RWPE1 (cell line): ENCODE measurements around the gene FNDC11.

Experiments
- CTCF ChIA-PET: fragments of 350-600 bp; sonication (Branson Sonifier 250); formaldehyde crosslinking; extraction: SDS; loops from one replicate; lab custom pipeline; 2021; lab: Yijun Ruan, JAX
- POLR2A ChIA-PET: fragments of 400-600 bp; formaldehyde crosslinking; extraction: SDS; loops from one replicate; lab custom pipeline; 2020; ENCODE audit warnings: antibody characterized with exemption; ENCODE audit not compliant: low non-redundant PET; lab: Yijun Ruan, JAX
- DNase-seq: peaks from one replicate; pipeline ENCODE4 v3.0.0; 2012; ENCODE audit warnings: low spot score
- H3K27ac ChIP-seq: fragments of 450-650 bp; 2 replicates; pipeline ENCODE4 v1.5.1; 2017
- CTCF ChIP-seq: fragments of 450-650 bp; conservative IDR thresholded peaks from 2 replicates; pipeline ENCODE4 v1.5.1; 2017; ENCODE audit warnings: low read depth, mild to moderate bottlenecking

The FNDC11 gene

GRCh38 chr20:63591786-63592355, 37.9 kb downstream of the FNDC11 start:
- peak overlapping the region; percentile 1; the same call in 1 of the 2 replicates for H3K27ac ChIP-seq
- DNase-seq, result no peak
- TF ChIP-seq CTCF, result no peak
- ChIA-PET CTCF (no interaction called here), POLR2A (no interaction called here)

GRCh38 chr20:63592661-63593060, 38.7 kb downstream of the FNDC11 start:
- H3K27ac ChIP-seq, result peak overlapping the region; percentile 1; the same call in 1 of the 2 replicates
- CTCF ChIA-PET, result interaction anchor here (0.6 kb wide), 1 partner anchor 10 kb away, joined by 3 read pairs; no protein-coding TSS in a partner anchor
- no peak for TF ChIP-seq CTCF
- no peak for DNase-seq
- POLR2A ChIA-PET, result no interaction called here

- POLR2A ChIA-PET, result no interaction called here
- peak overlapping the region; percentile 58 for H3K27ac ChIP-seq
- no peak for TF ChIP-seq CTCF
- CTCF ChIA-PET, result interaction anchor here (0.6 to 0.7 kb wide), 2 partner anchors 21 to 93 kb away, joined by 3 read pairs; no protein-coding TSS in a partner anchor
- no peak for DNase-seq
Measured at GRCh38 chr20:63594043-63594561, 40.1 kb downstream of the FNDC11 start.

GRCh38 chr20:63595416-63596127, 41.6 kb downstream of the FNDC11 start:
- ChIA-PET CTCF (no interaction called here), POLR2A (no interaction called here)
- no peak for DNase-seq
- no peak for TF ChIP-seq CTCF
- no peak overlapping the region for H3K27ac ChIP-seq

GRCh38 chr20:63596423-63596822, 42.5 kb downstream of the FNDC11 start:
- ChIA-PET CTCF (no interaction called here), POLR2A (no interaction called here)
- no peak for DNase-seq
- H3K27ac ChIP-seq, result peak overlapping the region; percentile 2; the same call in 1 of the 2 replicates
- TF ChIP-seq CTCF, result no peak

- no peak for DNase-seq
- POLR2A ChIA-PET, result interaction anchor here (0.6 to 0.7 kb wide), 2 partner anchors 105 to 479 kb away, joined by 3 to 5 read pairs; no protein-coding TSS in a partner anchor
- CTCF ChIA-PET, result interaction anchor here (0.6 kb wide), 2 partner anchors 17 to 981 kb away, joined by 3 to 5 read pairs; no protein-coding TSS in a partner anchor
- peak overlapping the region; percentile 4; the same call in 1 of the 2 replicates for H3K27ac ChIP-seq
- TF ChIP-seq CTCF, result no peak
Measured at GRCh38 chr20:63597651-63598478, 43.9 kb downstream of the FNDC11 start.
